Suprapubic skin (tissue), 3 donors: ENCODE measurements around the gene PFKFB2.

Source experiments
- POLR2AphosphoS5 ChIP-seq, 3 donors: sonication (generic); formaldehyde crosslinking; IDR thresholded peaks; one replicate each; pipeline ENCODE4 v1.6.1; 2017; ENCODE audit warnings: antibody characterized with exemption in 3 of 3
- TF ChIP-seq, protein P1 (sequence below), 2 donors: fragments of 200-600 bp in 1 of 2; fragments of 450-650 bp in 1 of 2; sonication (generic) in 1 of 2; IDR thresholded peaks; one replicate each; pipeline ENCODE4 v1.5.1; 2016 to 2019; ENCODE audit warnings: antibody characterized with exemption in 2 of 2, mild to moderate bottlenecking in 1 of 2, moderate library complexity in 1 of 2

DNA sequence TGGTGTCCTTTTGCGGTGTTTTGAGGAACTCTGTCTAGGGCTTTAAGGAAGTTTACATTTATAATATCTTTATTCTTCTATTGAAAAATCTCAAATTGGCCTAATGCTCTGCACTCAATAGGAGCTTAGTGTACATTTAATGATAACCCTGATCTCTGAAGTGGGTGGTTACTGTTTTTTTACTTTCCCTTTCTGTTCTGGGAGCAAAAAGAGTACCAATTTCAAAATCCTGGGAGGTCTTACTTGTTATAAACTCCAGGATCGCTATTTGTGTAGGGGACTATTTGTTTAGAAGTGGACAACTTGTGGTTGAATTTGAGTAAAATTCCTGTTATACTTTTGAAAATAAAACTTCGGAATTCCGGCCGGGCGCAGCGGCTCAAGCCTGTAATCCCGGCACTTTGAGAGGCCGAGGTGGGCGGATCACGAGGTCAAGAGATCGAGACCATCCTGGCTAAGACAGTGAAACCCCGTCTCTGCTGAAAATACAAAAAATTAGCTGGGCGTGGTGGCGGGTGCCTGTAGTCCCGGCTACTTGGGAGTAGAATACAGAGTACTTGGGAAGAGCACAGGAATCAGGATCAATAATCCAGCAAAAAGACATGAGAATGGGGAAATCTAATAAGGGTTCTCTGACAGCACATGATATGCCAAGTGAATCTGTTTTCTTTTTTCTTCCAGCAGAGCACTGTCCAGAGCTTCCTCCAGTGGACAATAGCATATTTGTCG, 36.7 kb downstream of the PFKFB2 start:
- TF ChIP-seq, protein P1, sequence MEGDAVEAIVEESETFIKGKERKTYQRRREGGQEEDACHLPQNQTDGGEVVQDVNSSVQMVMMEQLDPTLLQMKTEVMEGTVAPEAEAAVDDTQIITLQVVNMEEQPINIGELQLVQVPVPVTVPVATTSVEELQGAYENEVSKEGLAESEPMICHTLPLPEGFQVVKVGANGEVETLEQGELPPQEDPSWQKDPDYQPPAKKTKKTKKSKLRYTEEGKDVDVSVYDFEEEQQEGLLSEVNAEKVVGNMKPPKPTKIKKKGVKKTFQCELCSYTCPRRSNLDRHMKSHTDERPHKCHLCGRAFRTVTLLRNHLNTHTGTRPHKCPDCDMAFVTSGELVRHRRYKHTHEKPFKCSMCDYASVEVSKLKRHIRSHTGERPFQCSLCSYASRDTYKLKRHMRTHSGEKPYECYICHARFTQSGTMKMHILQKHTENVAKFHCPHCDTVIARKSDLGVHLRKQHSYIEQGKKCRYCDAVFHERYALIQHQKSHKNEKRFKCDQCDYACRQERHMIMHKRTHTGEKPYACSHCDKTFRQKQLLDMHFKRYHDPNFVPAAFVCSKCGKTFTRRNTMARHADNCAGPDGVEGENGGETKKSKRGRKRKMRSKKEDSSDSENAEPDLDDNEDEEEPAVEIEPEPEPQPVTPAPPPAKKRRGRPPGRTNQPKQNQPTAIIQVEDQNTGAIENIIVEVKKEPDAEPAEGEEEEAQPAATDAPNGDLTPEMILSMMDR (IDR thresholded peaks at IDR 0.05) = no peak
- TF ChIP-seq POLR2AphosphoS5 (IDR thresholded peaks at IDR 0.05) = no peak
